ENCODE data around the gene PDE1C. TPM values are rescaled to one million over a fixed set of nuclear protein-coding genes. Genes with fewer than 3 reads are reported as not detected.

The PDE1C gene
- total RNA-seq, 1 donor from 2014 or later: not detected

GRCh38 chr7:31878875-31879274, 191.3 kb downstream of the PDE1C start:
- Mint-ChIP-seq H3K9me3 (peaks cover 14% of the 10 kb centered on the region), H3K4me3 (ENCODE audit: low read depth) (no peak overlapping the region), H3K4me1 (ENCODE audit: low read depth) (no peaks in the 10 kb centered on the region), H3K36me3 (ENCODE audit: low read depth) (no peaks in the 10 kb centered on the region), H3K27me3 (ENCODE audit: low read depth) (no peaks in the 10 kb centered on the region), H3K27ac (no peak overlapping the region)
- DNase-seq (ENCODE audit: low spot score): no peak
- intact Hi-C loops (cut with micrococcal nuclease): no loop called here

DNA sequence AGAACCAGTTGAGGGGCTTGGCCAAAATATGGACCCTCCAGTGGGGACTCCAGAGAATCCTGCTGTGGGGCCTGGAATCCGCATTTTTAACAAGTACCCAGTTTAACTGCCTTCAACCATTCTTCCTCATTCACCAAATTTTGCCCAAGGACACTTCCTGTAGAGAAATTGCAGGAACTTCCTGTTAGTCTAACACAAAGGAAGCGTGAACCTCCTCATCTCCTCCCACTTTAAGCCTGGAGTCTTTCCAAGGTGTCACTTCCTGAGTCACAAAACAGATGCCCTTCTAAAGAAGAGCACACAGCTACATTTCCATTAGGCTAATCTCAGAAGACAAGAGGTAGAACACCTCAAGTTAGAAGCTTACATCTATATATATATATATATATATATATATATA, 194.8 kb downstream of the PDE1C start:
- Mint-ChIP-seq H3K4me3 (ENCODE audit: low read depth) (no peak overlapping the region), H3K4me1 (ENCODE audit: low read depth) (no peaks in the 10 kb centered on the region), H3K27ac (no peak overlapping the region), H3K36me3 (ENCODE audit: low read depth) (no peaks in the 10 kb centered on the region), H3K27me3 (ENCODE audit: low read depth) (no peaks in the 10 kb centered on the region), H3K9me3 (peaks cover 7% of the 10 kb centered on the region)
- intact Hi-C loops (cut with micrococcal nuclease): no loop called here
- DNase-seq (ENCODE audit: low spot score): no peak

- H3K4me1 Mint-ChIP-seq (ENCODE audit: low read depth): no peaks in the 10 kb centered on the region
- no peak overlapping the region for H3K4me3 Mint-ChIP-seq (ENCODE audit: low read depth)
- H3K27ac Mint-ChIP-seq: no peak overlapping the region
- no peak for DNase-seq (ENCODE audit: low spot score)
- H3K27me3 Mint-ChIP-seq (ENCODE audit: low read depth): no peaks in the 10 kb centered on the region
- peaks cover 5% of the 10 kb centered on the region for H3K9me3 Mint-ChIP-seq
- intact Hi-C loops (cut with micrococcal nuclease): no loop called here
- H3K36me3 Mint-ChIP-seq (ENCODE audit: low read depth): no peaks in the 10 kb centered on the region
Measured at GRCh38 chr7:31874631-31875386, 195.4 kb downstream of the PDE1C start.

- H3K27ac Mint-ChIP-seq: no peak overlapping the region
- no peak for DNase-seq (ENCODE audit: low spot score)
- H3K27me3 Mint-ChIP-seq (ENCODE audit: low read depth): no peaks in the 10 kb centered on the region
- no peaks in the 10 kb centered on the region for H3K36me3 Mint-ChIP-seq (ENCODE audit: low read depth)
- H3K4me1 Mint-ChIP-seq (ENCODE audit: low read depth): no peaks in the 10 kb centered on the region
- H3K4me3 Mint-ChIP-seq (ENCODE audit: low read depth): no peak overlapping the region
- intact Hi-C loops (cut with micrococcal nuclease): no loop called here
- H3K9me3 Mint-ChIP-seq: peaks cover 9% of the 10 kb centered on the region
Measured at GRCh38 chr7:31873816-31874597, 196.2 kb downstream of the PDE1C start.

DNA sequence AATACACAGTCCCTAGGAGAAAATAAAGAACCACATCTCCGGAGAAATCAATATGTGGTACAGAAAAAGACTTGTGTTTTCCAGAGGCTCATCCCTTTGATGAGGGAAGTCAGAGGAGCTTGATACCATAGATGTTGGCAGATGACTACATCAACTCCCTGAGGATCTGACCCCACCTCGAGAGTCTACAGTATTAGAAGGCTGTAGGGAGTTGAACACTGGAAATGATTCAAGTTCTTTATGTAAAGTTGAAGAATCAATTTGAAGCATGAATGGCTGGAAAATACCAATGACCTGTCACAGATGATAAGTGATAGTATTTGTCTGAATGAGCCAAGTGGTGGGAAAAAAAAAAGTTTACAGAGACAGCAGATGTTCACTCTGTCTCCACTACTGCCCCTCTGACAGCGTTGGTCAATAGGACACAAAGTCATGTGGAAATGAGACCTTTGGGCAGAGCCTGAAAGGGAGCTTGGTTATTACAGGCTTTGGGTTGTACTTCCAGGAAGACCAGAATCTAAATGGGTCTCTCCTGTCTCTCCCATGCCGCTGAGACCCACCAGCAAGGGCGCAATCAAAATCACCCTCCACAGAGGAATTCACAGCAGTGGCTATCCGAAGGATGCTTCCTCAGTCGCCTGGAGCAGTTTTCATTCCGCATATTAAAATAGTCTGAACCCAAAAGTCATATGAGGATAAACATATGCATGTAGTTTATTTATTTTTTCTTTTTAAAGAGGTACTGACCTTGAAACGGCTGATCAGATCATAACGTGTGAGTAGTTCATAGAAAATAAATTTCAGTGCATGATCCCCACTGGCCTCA, 197.4 kb downstream of the PDE1C start:
- Mint-ChIP-seq H3K4me1 (ENCODE audit: low read depth) (no peaks in the 10 kb centered on the region), H3K4me3 (ENCODE audit: low read depth) (no peak overlapping the region), H3K27ac (no peak overlapping the region), H3K36me3 (ENCODE audit: low read depth) (no peaks in the 10 kb centered on the region), H3K9me3 (peaks cover 22% of the 10 kb centered on the region), H3K27me3 (ENCODE audit: low read depth) (no peaks in the 10 kb centered on the region)
- DNase-seq (ENCODE audit: low spot score): no peak
- intact Hi-C loops (cut with micrococcal nuclease): no loop called here

DNA sequence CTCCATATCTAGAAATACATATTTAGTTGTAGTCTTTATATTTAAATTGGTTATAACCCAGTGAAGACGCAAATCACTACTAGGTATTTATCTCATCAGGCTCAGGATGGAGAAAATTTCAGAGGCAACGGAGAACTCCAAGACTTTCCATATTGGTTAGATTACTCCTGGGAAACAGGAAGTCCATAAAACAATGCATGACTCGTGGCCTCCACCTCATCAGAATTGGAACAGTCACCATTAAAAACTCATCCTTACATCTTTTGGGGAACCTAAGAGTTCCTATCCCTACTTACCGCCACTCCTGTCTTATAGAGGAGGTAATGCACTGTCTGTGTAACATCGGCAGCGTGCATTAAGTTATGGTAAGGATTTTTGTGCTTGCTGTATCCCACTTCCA, 205.6 kb downstream of the PDE1C start:
- peaks cover 28% of the 10 kb centered on the region for H3K9me3 Mint-ChIP-seq
- no peaks in the 10 kb centered on the region for H3K4me1 Mint-ChIP-seq (ENCODE audit: low read depth)
- no peaks in the 10 kb centered on the region for H3K36me3 Mint-ChIP-seq (ENCODE audit: low read depth)
- no peak overlapping the region for H3K4me3 Mint-ChIP-seq (ENCODE audit: low read depth)
- DNase-seq (ENCODE audit: low spot score): no peak
- H3K27me3 Mint-ChIP-seq (ENCODE audit: low read depth): no peaks in the 10 kb centered on the region
- no peak overlapping the region for H3K27ac Mint-ChIP-seq
- intact Hi-C loops (cut with micrococcal nuclease): no loop called here

DNA sequence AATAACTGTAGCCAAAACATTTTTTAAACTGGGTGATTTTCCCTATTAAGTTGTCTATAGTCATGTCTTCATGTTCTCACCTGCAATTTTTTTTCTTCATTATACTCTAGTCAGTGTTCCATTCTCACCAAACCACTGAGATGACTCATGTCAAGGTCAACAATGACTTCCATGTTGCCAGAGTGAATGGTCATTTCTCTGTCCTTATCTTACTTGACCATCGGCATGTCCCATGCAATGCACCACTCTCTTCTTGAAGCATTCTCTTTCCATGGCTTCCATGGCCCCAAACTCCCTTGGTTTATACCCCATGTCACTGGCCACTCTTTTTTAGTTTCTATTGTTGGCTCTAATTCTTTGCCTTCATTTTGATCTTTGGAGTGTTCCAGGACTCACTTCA, 209.3 kb downstream of the PDE1C start:
- H3K27ac Mint-ChIP-seq: no peak overlapping the region
- DNase-seq (ENCODE audit: low spot score): no peak
- H3K36me3 Mint-ChIP-seq (ENCODE audit: low read depth): no peaks in the 10 kb centered on the region
- no peak overlapping the region for H3K4me3 Mint-ChIP-seq (ENCODE audit: low read depth)
- intact Hi-C loops (cut with micrococcal nuclease): no loop called here
- H3K9me3 Mint-ChIP-seq: peaks cover 5% of the 10 kb centered on the region
- no peaks in the 10 kb centered on the region for H3K27me3 Mint-ChIP-seq (ENCODE audit: low read depth)
- no peaks in the 10 kb centered on the region for H3K4me1 Mint-ChIP-seq (ENCODE audit: low read depth)

- intact Hi-C loops (cut with micrococcal nuclease): no loop called here
- Mint-ChIP-seq H3K4me1 (ENCODE audit: low read depth) (no peaks in the 10 kb centered on the region), H3K27ac (no peak overlapping the region), H3K4me3 (ENCODE audit: low read depth) (no peak overlapping the region), H3K36me3 (ENCODE audit: low read depth) (no peaks in the 10 kb centered on the region), H3K27me3 (ENCODE audit: low read depth) (no peaks in the 10 kb centered on the region), H3K9me3 (peaks cover 5% of the 10 kb centered on the region)
- DNase-seq (ENCODE audit: low spot score): no peak
Measured at GRCh38 chr7:31858055-31858454, 212.2 kb downstream of the PDE1C start.

DNA sequence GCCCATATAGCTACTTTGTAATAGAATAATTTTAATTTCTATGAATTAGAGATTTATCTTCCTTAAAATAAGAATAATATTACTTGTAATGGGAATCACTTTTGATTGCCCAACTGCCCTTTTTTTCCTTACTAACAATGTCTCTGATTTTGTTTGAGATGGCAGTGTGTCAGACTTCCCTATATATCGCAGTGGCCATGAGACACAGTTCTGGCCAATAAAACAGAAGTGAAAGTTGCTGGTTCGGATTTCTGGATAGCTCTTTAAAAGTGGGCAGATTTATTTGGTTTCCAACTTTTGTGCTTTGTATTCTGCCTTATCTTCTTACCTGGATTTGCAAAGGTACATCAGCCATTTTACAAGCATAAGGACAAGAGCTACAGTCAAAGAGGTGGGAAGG, 213.0 kb downstream of the PDE1C start:
- H3K27ac Mint-ChIP-seq: no peak overlapping the region
- no peak overlapping the region for H3K4me3 Mint-ChIP-seq (ENCODE audit: low read depth)
- intact Hi-C loops (cut with micrococcal nuclease): no loop called here
- peaks cover 5% of the 10 kb centered on the region for H3K9me3 Mint-ChIP-seq
- no peaks in the 10 kb centered on the region for H3K36me3 Mint-ChIP-seq (ENCODE audit: low read depth)
- no peaks in the 10 kb centered on the region for H3K4me1 Mint-ChIP-seq (ENCODE audit: low read depth)
- H3K27me3 Mint-ChIP-seq (ENCODE audit: low read depth): no peaks in the 10 kb centered on the region
- no peak for DNase-seq (ENCODE audit: low spot score)

- no peaks in the 10 kb centered on the region for H3K9me3 Mint-ChIP-seq
Measured at GRCh38 chr7:31856337-31856736, 213.9 kb downstream of the PDE1C start.

GRCh38 chr7:31855530-31855929, 214.7 kb downstream of the PDE1C start:
- Mint-ChIP-seq H3K27me3 (ENCODE audit: low read depth) (no peaks in the 10 kb centered on the region), H3K27ac (no peak overlapping the region), H3K4me3 (ENCODE audit: low read depth) (no peak overlapping the region), H3K36me3 (ENCODE audit: low read depth) (no peaks in the 10 kb centered on the region), H3K4me1 (ENCODE audit: low read depth) (no peaks in the 10 kb centered on the region), H3K9me3 (no peaks in the 10 kb centered on the region)
- intact Hi-C loops (cut with micrococcal nuclease): no loop called here
- no peak for DNase-seq (ENCODE audit: low spot score)

More at GRCh38 chr7:31856337-31856736, 213.9 kb downstream of the PDE1C start:
- H3K27me3 Mint-ChIP-seq (ENCODE audit: low read depth): no peaks in the 10 kb centered on the region
- no peaks in the 10 kb centered on the region for H3K4me1 Mint-ChIP-seq (ENCODE audit: low read depth)
- no peak for DNase-seq (ENCODE audit: low spot score)
- intact Hi-C loops (cut with micrococcal nuclease): no loop called here
- H3K4me3 Mint-ChIP-seq (ENCODE audit: low read depth): no peak overlapping the region
- H3K27ac Mint-ChIP-seq: no peak overlapping the region
- H3K36me3 Mint-ChIP-seq (ENCODE audit: low read depth): no peaks in the 10 kb centered on the region

DNA sequence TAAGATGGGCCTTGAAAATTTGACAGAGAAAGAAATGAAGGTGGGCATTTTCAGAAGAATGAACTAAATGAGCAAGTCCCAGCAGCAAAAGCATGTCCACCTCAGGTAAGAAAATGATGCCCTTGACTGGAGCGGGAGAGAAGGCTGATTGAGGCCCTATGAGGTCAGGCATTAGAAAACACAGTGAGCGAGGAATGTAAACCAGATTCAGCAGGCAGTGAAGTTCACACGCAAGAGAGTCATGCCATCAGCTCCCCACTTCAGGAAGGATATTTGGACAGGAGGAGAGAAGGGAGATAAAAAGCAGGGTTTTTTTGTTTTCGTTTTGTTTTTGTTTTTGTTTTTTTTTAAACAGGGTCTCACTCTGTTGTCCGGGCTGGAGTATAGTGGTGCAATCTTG, 216.8 kb downstream of the PDE1C start:
- intact Hi-C loops (cut with micrococcal nuclease): no loop called here
- H3K4me1 Mint-ChIP-seq (ENCODE audit: low read depth): no peaks in the 10 kb centered on the region
- H3K27me3 Mint-ChIP-seq (ENCODE audit: low read depth): no peaks in the 10 kb centered on the region
- DNase-seq (ENCODE audit: low spot score): no peak
- H3K36me3 Mint-ChIP-seq (ENCODE audit: low read depth): no peaks in the 10 kb centered on the region
- H3K4me3 Mint-ChIP-seq (ENCODE audit: low read depth): no peak overlapping the region
- no peak overlapping the region for H3K27ac Mint-ChIP-seq
- H3K9me3 Mint-ChIP-seq: no peaks in the 10 kb centered on the region

DNA sequence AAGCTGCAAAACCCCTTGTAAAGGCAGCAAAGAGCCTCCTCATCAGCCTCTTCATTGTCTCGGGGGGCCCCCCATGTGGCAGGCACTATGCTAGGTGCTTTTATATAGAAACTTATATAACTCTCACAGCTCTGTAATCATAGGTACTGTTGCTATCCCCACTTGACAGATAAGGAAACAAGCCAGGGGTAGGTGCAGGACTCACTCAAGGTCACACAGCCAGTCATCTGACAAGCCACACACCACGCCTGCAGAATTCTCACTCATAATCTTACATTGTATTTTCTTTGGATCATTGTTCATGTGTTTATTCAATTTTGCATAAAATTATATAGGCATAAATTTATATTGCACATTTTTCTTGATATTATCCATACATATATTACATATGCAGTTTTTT, 217.7 kb downstream of the PDE1C start:
- H3K4me1 Mint-ChIP-seq (ENCODE audit: low read depth): no peaks in the 10 kb centered on the region
- intact Hi-C loops (cut with micrococcal nuclease): no loop called here
- no peak overlapping the region for H3K4me3 Mint-ChIP-seq (ENCODE audit: low read depth)
- no peak overlapping the region for H3K27ac Mint-ChIP-seq
- H3K36me3 Mint-ChIP-seq (ENCODE audit: low read depth): no peaks in the 10 kb centered on the region
- H3K27me3 Mint-ChIP-seq (ENCODE audit: low read depth): no peaks in the 10 kb centered on the region
- no peaks in the 10 kb centered on the region for H3K9me3 Mint-ChIP-seq
- DNase-seq (ENCODE audit: low spot score): no peak

All from activated T-helper 2 cell treated with anti-CD3 and anti-CD28 coated beads, Interferon-gamma antibody, Interleukin-2, Interleukin-4, amounts not matched to agents 10 μg/mL and 5 μg/mL and 100 μg/mL, durations not matched to agents 14 hours and 24 hours and 36 hours (primary cell).